HG03045 (cell line): Measurements from ENCODE around the gene GAL3ST2.
"Not testable (repeated sequence)": the region's sequence is repeated elsewhere in the genome, so short reads cannot be mapped to it uniquely, and the experiment has no call there.

Experiments used
- ATAC-seq: cut with Tn5 transposase; IDR thresholded peaks from one replicate; pipeline ENCODE4 v1.9.1; 2021; ENCODE audit warnings: mild to moderate bottlenecking, moderate library complexity; ENCODE audit not compliant: unreplicated experiment

GAL3ST2 gene

DNA sequence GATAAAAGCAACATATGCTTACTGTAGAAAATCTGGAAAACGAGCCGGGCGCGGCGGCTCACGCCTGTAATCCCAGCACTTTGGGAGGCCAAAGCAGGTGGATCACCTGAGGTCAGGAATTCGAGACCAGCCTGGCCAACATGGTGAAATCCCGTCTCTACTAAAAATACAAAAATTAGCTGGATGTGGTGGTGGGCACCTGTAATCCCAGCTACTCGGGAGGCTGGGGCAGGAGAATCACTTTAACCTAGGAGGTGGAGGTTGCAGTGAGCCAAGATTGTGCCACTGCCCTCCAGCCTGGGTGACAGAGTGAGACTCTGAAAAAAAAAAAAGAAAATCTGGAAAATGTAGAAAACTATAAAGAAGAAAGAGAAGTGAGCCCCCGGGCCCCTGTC, 41.2 kb downstream of the GAL3ST2 start:
- not testable (repeated sequence) for ATAC-seq

DNA sequence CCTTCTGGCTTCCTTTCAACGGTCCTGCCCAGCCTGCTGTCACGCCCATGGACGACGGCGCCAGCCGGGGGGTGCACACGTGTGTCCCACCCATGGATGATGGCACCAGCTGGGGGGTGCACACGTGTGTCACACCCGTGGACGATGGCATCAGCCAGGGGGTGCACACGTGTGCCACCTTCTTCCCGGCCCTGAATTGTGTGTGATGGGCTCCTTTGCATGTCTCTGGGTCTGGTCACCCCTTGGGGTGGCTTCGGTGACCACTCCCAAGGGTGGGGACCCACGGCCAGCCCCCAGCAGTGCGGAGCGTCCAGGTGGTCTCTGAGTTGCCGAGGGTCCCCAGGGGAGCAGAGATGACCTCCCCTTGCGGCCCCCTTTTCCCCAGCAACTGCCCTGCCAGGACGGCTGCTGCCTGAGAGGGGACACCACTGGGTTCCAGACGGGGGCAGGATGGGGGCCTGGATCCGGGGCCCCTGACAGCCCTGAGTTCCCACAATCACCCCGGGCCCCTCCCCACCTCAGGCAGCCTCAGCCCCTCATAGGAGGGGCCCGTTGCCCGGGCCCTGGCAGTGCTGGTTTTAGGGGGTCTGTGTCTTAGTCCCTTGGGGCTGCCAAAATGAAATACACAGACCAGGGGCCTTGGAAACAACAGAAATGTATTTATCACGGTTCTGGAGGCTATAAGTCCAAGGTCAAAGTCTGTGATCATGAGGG, 41.8 kb downstream of the GAL3ST2 start:
- no peak for ATAC-seq

DNA sequence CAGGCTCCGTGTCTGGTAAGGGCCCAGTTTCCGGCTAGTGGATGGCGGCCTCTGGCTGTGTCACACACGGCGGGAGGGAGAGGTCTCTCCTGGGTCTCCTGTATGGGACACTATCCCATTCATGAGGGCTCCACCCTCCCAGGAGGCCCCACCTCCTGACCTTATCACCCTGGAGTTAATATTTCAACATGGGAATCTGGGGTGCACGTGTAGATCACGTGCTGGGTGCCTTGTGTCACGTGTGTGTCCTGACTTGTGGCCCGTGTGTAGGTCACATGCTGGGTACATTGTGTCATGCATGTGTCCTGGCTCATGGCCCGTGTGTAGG, 42.3 kb downstream of the GAL3ST2 start:
- ATAC-seq: no peak

DNA sequence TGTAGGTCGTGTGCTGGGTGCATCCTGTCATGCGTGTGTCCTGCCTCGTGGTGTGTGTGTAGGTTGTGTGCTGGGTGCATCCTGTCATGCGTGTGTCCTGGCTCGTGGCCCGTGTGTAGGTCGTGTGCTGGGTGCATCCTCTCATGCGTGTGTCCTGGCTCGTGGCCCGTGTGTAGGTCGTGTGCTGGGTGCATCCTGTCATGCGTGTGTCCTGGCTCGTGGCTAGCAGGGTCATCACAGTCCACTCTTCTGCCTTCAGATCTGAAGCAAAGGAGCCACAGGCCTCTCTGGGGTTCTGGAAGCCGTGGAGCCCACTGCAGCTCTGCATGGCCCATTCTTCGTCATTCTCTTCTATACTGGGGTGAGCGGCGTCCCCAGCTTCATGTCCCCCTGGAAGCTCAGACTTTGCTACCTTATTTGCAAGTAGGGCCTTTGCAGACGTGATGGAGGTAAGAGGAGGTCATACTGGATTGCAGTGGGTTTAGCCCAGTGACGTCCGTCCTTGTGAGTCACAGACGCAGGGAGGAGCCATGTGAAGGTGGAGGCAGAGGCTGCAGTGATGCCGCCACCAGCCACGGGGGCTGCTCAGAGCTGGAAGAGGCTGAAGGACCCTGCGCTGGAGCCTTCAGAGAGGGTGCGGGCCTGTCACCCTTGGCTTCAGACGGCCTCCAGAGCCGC, 43.5 kb downstream of the GAL3ST2 start:
- not testable (repeated sequence) for ATAC-seq

DNA sequence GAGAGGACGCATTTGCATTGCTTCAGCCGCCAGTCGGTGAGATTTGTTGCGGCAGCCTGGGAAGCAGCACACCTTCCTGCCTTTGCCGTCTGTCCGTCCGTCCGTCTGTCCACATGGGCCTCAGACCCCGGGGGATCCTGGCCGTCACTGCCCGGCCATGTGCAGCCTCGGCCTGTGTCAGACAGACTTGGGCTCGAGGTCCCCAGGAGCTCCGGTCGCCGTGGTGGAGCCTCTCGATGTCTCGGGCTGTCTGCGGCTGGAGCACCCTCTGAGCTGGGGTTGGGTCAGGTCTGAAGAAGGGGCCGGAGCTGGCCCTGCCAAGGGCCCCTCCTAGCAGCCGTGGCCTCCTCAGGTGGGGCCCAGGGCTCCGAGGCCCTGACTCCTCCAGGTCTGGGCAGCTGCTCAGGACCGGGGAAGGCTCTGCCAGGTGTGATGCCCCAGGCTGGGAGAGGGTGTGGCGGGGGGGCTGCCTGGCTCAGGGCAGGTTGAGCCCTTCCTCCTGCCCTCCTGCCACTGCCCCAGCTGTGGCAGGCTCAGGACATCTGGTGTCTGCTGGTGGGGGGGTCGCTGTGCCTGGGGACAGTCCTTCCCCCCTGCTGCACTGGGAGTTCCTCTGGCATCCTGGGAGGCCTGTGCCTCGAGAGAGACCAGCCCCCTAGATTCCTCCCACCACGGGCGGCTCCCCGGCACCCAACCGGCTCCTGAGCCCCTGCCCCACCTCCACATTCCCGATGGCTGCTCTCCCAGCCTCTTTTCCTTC, 44.2 kb downstream of the GAL3ST2 start:
- ATAC-seq: no peak

DNA sequence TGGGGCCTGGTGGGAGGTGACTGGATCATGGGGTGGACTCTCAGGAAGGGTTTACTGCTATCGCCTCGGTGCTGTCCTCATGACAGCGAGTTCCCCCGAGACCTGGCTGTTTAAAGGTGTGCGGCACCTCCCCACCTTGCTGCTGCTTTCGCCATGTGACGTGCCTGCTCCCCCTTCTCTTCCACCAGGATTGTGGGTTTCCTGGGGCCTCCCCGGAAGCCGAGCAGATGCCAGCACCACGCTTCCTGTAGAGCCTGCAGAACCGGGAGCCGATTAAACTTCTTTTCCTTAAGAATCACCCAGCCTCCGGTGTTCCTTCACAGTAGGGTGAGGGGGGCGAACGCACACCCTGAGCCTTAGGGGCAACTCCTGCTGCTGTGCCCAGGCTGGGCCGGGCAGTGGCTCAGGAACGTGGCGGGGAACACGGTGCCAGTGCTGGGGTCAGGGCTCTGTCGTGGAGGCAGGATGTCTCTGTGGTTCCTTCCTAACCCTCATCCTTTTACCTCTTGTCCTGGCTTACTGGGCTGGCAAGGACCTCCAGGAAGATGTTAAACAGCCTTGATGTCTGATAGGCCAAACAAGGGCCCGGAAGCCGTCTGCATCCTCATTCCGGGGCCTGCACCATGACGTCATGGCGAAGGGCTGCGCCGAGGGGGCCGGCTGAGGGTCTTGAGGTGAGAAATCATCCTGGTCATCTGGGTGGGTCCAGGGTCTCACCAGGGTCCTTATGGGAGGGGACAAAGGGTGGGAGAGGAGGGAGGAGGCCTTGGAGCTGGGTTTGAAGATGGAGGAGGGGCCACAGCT, 45.0 kb downstream of the GAL3ST2 start:
- ATAC-seq: no peak

DNA sequence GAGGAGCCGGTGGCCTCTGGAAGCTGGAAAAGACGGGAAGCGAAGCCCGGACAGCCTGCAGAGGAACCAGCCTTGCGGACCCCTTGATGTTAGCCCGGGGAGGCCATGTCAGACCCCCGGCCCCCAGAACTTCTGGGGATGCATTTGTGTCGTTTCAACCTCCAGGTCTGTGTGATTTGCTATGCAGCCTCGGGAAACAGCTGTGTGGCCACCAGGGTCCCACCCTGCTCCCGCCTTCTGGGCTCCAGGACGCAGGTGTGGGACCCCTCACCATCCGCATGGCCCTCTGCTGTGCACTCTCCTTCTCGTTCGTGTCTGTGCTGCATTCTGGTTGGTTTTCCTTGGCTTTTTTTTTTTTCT, 45.6 kb downstream of the GAL3ST2 start:
- no peak for ATAC-seq

DNA sequence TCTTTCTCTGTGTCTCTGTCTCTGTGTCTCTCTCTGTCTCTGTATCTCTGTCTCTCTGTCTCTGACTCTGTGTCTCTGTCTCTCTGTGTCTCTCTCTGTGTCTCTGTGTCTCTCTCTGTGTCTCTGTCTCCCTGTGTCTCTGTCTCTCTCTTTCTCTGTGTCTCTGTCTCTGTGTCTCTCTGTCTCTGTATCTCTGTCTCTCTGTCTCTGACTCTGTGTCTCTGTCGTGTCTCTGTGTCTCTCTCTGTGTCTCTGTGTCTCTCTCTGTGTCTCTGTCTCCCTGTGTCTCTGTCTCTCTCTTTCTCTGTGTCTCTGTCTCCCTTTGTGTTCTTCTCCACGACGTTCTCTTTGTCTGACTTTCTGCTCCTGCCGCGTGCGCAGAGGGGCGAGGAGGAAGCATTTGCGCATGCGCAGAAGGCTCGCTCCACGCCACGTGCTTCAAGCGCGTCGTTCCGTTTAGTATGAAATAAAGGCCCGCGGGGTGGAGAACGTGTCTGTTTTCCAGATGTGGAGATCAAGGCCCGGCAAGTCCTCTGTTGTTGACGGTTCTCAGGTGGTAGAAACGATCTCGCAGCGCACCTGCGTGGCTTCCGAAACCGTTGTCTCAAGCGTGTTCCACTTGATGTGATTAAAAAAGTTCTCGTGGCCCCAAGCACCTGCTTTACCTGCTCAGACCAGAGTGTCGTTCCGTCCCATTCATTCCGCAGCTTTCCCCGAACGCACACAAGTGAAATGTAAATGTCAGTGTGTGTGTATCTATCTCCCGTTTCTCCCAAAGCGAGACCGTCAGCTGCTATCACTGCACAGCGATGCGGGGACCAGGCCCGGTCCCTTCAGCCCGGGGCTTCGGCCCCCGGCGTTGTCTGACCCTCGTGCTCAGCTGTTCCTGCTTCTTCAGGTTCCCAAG, 47.2 kb downstream of the GAL3ST2 start:
- ATAC-seq: not testable (repeated sequence)

DNA sequence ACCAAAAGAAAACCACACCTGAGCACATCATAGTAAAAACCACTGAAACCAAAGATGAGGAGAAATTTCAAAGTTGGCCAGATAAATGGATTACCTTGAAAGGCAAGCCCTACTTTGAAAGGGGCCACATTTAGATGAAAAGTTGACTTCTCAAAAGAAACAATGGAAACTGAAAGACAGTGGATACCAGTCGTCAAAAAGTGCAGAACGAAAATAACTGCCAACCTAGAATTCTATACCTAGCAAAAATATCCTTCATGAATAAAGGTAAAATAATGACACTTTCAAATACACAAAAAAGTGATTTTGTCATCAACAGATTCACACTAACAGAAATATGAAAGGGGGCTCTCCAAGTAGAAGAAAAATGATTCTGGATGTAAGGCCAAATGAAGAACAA, 50.8 kb downstream of the GAL3ST2 start:
- no peak for ATAC-seq

DNA sequence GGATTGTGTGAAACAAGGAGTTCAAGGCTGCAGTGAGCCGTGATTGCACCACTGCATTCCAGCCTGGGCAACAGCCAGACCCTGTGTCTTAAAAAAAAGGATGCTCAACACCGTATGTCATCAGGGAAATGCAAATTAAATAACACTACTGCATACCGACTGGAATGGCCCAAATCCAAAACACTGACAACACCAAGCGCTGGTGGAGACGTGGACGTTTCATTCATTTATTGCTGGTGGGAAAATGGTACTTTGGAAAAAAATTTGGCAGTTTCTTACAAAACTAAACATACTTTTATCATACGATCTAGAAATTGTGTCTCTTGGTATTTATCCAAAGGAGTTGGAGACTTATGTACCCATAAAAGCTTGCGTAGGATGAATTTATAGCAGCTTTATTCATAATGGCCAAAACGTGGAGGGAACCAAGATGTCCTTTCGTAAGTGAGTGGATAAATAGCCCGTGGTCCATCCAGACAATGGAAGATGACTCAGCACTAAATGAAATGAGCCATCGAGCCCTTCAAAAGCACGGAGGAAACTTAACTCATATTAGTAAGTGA, 56.6 kb downstream of the GAL3ST2 start:
- ATAC-seq: no peak

DNA sequence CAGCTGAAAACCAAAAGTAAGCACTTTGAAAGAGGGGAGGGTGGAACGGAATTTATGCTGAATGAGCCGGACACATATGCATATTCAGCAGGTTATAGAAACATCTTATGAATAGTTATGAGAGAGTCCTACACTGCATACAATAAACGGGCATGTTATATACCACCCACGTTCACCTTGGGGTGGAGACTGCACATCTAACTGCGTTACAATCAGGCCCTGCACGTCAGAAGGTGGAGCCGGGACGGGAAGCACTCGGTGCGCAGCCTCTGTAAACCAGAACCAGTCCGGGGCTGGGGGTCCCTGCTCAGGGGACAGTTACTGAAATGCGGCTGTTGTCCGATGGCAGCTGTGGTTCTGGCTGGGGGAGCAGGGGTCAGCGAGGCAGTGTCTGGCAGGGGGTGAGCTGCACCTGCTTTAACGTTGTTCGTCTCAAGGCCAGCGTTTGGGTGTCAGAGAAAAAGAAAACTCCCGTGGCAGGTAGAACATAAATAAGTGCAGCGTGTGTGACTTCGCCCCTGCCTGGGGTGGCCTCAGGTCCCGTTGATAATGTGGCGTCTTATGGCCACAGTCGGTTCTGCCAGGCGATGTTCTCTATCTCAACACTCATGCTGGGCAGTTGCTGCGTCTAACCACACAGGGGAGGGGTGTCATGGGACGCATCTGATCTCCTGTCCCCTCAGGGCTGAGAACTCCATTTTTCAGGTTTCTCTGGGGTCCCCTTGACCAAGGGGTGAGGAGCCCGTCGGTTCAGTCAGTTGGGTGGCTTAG, 57.3 kb downstream of the GAL3ST2 start:
- ATAC-seq: not testable (repeated sequence)

DNA sequence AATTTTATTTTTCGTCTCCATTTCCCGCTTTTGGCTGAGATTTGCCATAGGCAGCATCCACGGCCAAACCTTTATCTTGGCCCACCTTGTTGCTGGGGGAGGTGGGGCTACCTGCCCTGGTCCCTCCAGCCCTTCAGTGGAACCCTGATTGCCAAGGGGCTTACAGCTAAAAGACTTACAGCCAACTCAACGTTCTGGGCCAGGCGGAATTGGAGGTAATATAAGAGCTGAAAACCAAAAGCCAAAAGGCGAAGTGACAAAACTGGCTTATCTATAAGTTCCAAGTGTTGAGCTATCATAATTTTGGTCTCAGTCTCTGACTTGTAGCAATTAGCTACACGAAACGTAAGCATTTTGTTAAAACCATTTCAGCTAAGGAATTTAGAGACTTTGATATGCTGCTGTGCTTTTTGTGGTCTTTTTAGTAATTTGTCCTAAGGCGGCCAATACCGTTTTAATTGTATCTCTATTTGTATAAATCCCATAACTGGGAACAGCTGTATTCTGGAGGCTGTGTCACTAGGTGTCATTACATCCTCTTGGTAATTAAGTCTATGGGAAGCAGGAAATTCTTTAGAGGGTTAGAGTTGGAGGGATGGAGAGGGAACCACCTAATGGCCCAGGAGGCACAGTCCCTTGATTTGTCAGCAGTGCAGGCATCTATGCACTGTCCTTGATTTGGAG, 58.0 kb downstream of the GAL3ST2 start:
- ATAC-seq: no peak

DNA sequence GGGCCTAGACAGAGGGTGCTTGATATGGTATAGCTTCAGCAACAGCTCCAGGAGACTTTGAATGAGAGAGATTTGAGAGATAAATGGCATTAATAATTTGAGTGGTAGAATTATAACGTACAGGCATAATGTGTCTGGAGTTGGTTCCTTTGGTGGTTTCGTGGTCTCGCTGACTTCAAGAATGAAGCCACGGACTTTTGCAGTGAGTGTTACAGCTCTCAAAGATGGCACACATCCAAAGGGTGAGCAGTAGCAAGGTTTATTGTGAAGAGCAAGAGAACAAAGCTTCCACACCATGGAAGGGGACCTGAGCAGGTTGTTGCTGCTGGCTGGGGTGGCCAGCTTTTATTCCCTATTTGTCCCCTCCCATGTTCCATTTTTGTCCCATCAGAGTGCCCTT, 59.0 kb downstream of the GAL3ST2 start:
- no peak for ATAC-seq

DNA sequence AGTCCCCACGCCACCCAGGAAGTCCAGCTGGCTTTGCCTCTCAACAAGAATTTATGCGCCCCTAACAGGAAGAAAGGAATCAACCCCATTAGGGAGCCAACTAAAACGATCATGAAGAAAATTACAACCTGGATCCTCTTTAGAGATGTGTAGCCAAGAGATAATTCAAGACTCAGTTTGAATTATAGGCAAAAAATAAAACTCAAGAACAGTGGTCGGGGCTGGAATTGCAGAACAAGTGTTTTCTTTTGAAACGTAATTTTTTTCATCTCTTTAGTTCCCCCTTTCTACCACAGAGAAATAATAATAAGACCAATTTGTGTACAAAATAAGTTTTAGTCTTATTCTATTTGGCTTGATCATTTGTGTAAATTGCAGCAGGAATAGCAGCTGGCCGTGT, 59.7 kb downstream of the GAL3ST2 start:
- ATAC-seq: no peak

DNA sequence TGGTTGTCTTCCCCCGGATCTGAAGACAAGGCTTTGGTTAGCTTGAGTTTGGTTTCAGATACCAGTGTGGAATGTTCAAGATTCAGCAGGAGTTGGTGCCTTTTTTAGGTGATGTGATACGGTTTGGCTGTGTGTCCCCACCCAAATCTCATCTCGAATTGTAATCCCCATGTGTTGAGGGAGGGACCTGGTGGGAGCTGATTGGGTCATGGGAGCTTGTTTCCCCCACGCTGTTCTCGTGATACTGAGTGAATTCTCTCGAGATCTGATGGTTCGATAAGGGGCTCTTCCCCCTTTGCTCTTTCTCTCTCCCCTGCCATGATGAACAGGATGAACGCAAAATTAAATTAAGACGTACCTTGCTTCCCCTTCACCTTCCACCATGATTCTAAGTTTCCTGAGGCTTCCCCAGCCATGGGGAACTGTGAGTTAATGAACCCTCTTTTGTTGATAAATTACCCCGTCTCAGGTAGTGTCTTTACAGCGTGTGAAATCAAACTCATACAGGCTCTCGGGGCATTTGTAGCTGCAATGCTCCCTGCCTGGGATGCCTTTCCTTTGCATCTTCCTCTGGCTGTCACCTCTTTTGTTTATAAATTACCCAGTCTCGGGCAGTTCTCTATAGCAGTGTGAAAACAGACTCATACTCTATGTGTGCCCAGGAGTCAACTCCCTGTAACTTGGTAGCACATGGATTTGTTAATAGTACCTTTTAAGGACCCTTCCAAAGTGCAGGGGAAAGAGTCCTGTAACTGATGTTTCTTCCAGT, 60.8 kb downstream of the GAL3ST2 start:
- no peak for ATAC-seq

DNA sequence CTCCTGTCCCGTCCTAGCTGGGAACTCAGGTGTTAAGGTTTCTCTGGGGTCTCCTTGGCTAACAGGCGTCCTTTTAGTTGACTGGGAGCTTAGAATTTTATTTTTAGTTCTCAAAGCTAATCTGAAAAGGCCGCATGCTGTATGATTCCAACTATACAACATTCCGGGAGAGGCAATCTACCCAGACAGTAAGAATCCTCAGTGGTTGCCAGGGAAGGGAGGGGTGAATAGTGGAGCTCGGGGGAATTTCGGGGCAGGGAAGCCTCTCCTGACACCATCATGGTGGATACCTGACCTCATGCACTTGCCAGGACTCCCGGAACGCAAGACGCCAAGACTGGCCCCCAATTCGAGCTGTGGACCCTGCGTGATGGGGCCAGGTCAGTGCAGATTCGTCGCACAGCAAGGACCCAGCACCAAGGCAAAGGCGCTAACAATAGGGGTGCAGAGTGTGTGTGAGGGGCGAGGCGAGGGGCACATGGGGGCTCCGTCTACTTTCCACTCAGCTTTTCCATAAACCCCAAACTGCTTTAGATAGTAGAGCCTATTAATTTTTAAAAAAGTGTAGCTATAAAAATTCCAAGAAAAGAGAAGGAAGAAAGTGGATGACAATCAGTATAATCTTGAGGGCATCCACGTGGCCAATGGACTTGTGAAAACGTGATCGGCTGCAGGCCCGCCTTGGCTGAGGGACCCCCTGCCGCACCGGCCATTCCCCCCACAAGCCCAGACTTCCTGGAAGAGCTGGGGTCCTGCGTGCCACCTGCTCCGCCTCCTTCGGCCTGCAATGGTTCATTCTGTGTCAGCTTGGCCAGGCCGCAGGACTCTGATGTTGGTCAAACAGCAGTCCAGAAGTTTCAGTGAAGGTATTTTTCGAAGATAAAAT, 64.8 kb downstream of the GAL3ST2 start:
- ATAC-seq: no peak

DNA sequence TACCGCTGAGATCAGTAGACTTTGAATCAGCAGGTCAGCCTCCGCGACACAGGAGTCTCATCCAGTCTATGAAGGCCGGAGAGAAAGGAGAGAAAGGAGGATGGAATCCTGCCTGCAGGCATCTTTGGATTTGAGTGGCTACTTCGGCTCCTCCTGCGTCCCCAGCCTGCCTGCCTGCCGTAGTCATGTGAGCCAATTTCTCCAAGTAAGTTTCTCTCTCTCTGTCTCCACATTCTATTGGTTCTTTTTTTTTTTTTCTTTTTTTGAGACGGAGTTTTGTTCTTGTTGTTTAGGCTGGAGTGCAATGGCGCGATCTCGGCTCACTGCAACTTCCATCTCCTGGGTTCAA, 65.4 kb downstream of the GAL3ST2 start:
- no peak for ATAC-seq
